Osteocyte (in vitro differentiated cells): ENCODE results near the gene FMR1NB. TPM values are rescaled to one million over a fixed set of nuclear protein-coding genes. Genes with fewer than 3 reads are reported as not detected.

Experiments used
- DNase-seq: peaks from one replicate; pipeline ENCODE4 v3.0.0; 2021; ENCODE audit warnings: mixed read lengths; ENCODE audit not compliant: unreplicated experiment; ENCODE audit errors: extremely low spot score
- H3K27ac Mint-ChIP-seq: one replicate; pipeline ENCODE4 v1.8.0; 2021; ENCODE audit warnings: mild to moderate bottlenecking, mixed read lengths; ENCODE audit not compliant: unreplicated experiment
- H3K27me3 Mint-ChIP-seq: one replicate; pipeline ENCODE4 v1.8.0; 2021; ENCODE audit warnings: mixed read lengths; ENCODE audit not compliant: unreplicated experiment
- H3K36me3 Mint-ChIP-seq: one replicate; pipeline ENCODE4 v1.8.0; 2021; ENCODE audit warnings: mixed read lengths; ENCODE audit not compliant: unreplicated experiment
- H3K4me1 Mint-ChIP-seq: one replicate; pipeline ENCODE4 v1.8.0; 2021; ENCODE audit warnings: mixed read lengths; ENCODE audit not compliant: unreplicated experiment
- H3K4me3 Mint-ChIP-seq: one replicate; pipeline ENCODE4 v1.8.0; 2021; ENCODE audit warnings: mild to moderate bottlenecking, moderate library complexity, mixed read lengths; ENCODE audit not compliant: unreplicated experiment
- H3K9me3 Mint-ChIP-seq: one replicate; pipeline ENCODE4 v1.8.0; 2021; ENCODE audit warnings: mixed read lengths; ENCODE audit not compliant: unreplicated experiment
- long read RNA-seq: library from polyadenylated mRNA; unstranded; transcript quantifications from one replicate; pipeline ENCODE4 v2.0.0, GENCODE V29; 2021
- total RNA-seq: library from RNA; stranded (reverse); gene quantifications from 2 replicates; pipeline ENCODE4 v1.2.1, GENCODE V29; 2021
- TF ChIP-seq, protein P1 (sequence below): fragments of 200-600 bp; sonication (generic); IDR thresholded peaks from 2 replicates; pipeline ENCODE4 v1.5.0; 2021; ENCODE audit warnings: antibody characterized with exemption, mild to moderate bottlenecking, moderate library complexity

The FMR1NB gene, protein sequence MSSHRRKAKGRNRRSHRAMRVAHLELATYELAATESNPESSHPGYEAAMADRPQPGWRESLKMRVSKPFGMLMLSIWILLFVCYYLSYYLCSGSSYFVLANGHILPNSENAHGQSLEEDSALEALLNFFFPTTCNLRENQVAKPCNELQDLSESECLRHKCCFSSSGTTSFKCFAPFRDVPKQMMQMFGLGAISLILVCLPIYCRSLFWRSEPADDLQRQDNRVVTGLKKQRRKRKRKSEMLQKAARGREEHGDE
- not detected in 2 replicates for total RNA-seq
- long read RNA-seq: 0 reads

DNA sequence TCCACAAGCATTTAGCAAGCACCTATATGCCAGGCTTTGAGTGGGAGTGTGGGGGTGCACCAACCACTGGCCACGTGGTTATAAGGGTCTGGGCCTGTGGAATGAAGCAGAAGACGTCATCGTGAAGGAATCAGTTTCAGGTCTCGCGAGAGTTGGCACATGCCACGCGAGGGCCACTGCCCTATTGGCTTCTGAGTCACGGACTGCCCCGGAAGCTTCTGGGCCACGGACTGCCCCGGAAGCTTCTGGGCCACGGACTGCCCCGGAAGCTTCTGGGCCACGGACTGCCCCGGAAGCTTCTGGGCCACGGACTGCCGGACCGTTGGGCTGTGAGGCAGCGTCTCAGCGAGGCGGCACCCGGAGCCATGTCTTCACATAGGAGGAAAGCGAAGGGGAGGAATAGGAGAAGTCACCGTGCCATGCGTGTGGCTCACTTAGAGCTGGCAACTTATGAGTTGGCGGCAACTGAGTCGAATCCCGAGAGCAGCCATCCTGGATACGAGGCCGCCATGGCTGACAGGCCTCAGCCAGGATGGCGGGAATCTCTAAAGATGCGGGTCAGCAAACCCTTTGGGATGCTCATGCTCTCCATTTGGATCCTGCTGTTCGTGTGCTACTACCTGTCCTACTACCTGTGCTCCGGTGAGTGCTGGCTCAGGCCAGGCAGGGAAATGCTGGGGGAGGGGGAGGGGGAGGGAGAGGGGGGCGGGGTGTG is at the start of gene FMR1NB:
Gene FMR1NB (plus strand): TSS at position 300 of the 715 bp plus-strand sequence. CDS start 66 bp downstream, at position 366.
- Mint-ChIP-seq H3K36me3 (no peaks in the 10 kb centered on the region), H3K27ac (no peak within 1 kb of the TSS), H3K4me1 (no peaks in the 10 kb centered on the region), H3K4me3 (no peak within 1 kb of the TSS), H3K27me3 (no peaks in the 10 kb centered on the region), H3K9me3 (peaks cover 15% of the 10 kb centered on the region)
- DNase-seq: no peak
- TF ChIP-seq, protein P1, sequence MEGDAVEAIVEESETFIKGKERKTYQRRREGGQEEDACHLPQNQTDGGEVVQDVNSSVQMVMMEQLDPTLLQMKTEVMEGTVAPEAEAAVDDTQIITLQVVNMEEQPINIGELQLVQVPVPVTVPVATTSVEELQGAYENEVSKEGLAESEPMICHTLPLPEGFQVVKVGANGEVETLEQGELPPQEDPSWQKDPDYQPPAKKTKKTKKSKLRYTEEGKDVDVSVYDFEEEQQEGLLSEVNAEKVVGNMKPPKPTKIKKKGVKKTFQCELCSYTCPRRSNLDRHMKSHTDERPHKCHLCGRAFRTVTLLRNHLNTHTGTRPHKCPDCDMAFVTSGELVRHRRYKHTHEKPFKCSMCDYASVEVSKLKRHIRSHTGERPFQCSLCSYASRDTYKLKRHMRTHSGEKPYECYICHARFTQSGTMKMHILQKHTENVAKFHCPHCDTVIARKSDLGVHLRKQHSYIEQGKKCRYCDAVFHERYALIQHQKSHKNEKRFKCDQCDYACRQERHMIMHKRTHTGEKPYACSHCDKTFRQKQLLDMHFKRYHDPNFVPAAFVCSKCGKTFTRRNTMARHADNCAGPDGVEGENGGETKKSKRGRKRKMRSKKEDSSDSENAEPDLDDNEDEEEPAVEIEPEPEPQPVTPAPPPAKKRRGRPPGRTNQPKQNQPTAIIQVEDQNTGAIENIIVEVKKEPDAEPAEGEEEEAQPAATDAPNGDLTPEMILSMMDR: no peak

DNA sequence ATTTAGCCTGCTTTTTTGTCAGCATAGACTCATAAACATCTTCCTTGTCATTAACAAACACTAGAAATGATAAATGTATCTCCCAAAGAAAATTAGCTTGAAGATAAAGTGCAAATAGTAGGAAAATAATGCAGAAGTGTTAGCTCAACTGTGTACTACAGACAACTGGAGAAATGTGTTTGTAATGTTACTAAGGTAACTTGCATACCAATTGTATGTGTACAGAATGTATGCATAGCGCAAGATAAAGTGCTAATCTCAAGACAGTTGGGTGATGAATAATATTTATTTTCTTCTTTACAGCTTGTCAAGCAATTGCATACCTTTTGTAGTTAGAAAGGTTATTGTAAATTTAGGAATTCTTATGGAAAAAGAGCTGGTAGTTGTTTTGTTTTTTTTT is 47.3 kb upstream of the FMR1NB start:
- H3K9me3 Mint-ChIP-seq: peaks cover 17% of the 10 kb centered on the region
- peaks cover 7% of the 10 kb centered on the region for H3K4me1 Mint-ChIP-seq
- H3K27ac Mint-ChIP-seq: no peak overlapping the region
- no peaks in the 10 kb centered on the region for H3K27me3 Mint-ChIP-seq
- peaks cover 16% of the 10 kb centered on the region for H3K36me3 Mint-ChIP-seq
- no peak overlapping the region for H3K4me3 Mint-ChIP-seq
- DNase-seq: no peak
- TF ChIP-seq, protein P1: no peak

DNA sequence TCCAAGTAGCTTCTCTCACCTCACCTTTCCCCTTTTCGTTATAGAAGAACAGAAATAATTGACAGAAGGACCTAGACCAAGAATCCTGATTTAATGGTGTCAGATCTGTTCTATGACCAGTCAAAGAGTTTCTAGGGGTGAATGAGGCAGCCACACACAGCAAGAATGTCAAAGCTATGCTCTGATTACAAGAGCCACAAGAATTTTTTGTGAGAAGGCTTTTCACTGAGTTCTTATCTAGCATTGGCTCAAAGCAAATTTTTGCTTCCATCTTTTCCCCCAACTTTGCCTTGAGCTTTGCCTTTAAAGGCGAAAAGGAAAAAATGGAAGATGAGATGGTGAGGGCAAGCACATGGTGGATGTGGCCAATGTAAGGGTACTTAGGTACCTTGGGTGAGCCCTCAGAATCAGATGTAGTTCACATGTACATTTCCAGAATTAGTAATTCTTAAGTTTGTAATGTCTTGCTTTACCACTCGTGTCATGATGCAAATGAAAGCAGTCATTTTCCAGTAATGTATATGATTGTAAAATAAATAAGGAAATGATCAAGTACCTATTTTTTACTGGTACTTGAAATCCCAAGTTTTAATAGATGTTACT is 45.9 kb upstream of the FMR1NB start:
- TF ChIP-seq, protein P1: no peak
- Mint-ChIP-seq H3K27ac (no peak overlapping the region), H3K9me3 (peaks cover 17% of the 10 kb centered on the region), H3K36me3 (peaks cover 15% of the 10 kb centered on the region), H3K4me1 (peaks cover 7% of the 10 kb centered on the region), H3K4me3 (no peak overlapping the region), H3K27me3 (no peaks in the 10 kb centered on the region)
- DNase-seq: no peak

DNA sequence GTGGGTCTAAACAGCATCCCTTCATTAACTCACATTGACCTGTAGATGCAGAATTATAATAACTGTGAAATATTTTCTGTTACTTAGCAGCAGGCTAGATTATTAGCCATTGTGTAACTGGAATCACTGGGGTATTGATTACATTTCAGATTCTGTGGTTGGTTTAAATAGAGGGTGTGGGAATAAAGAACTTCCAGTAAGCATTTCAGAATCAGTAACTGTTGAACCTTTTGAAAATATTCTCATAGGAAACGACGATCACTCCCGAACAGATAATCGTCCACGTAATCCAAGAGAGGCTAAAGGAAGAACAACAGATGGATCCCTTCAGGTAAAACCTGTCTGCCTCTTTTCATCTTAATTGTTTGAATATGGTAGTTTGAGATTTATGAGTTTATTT is 35.9 kb upstream of the FMR1NB start:
- TF ChIP-seq, protein P1: no peak
- H3K36me3 Mint-ChIP-seq: peaks cover 49% of the 10 kb centered on the region
- no peak for DNase-seq
- H3K4me1 Mint-ChIP-seq: no peaks in the 10 kb centered on the region
- no peak overlapping the region for H3K4me3 Mint-ChIP-seq
- H3K27ac Mint-ChIP-seq: no peak overlapping the region
- peaks cover 8% of the 10 kb centered on the region for H3K9me3 Mint-ChIP-seq
- H3K27me3 Mint-ChIP-seq: no peaks in the 10 kb centered on the region

DNA sequence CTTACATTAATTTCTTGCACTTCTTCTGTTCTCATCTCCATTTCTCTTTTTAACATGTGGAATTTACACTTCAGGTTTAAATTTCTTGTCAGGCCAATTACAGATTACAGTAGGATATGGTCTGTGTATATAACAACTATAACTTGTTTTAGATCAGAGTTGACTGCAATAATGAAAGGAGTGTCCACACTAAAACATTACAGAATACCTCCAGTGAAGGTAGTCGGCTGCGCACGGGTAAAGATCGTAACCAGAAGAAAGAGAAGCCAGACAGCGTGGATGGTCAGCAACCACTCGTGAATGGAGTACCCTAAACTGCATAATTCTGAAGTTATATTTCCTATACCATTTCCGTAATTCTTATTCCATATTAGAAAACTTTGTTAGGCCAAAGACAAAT is 32.6 kb upstream of the FMR1NB start:
- H3K9me3 Mint-ChIP-seq: peaks cover 8% of the 10 kb centered on the region
- no peaks in the 10 kb centered on the region for H3K27me3 Mint-ChIP-seq
- TF ChIP-seq, protein P1: no peak
- no peaks in the 10 kb centered on the region for H3K4me1 Mint-ChIP-seq
- no peak overlapping the region for H3K4me3 Mint-ChIP-seq
- no peak overlapping the region for H3K27ac Mint-ChIP-seq
- peaks cover 39% of the 10 kb centered on the region for H3K36me3 Mint-ChIP-seq
- no peak for DNase-seq
